Left renal cortex interstitium (tissue), 4 donors: ENCODE data around the gene POGLUT3. TPM values are rescaled to one million over a fixed set of nuclear protein-coding genes. Genes with fewer than 3 reads are reported as not detected.

Experiments used
- polyA plus RNA-seq, 4 donors: library from polyadenylated mRNA; unstranded; fragments of 120-200 nt; gene quantifications; one replicate each; pipeline ENCODE4 v1.2.1, GENCODE V29; 2013; ENCODE audit not compliant: insufficient read length in 4 of 4

POGLUT3 gene
- polyA plus RNA-seq, 4 donors, result 35.1 to 43.9 (median 39.5) TPM

Other genes with a start within 250 kb of the POGLUT3 start
- gene C11orf65, start 30.9 kb downstream of the POGLUT3 start, polyA plus RNA-seq, result 1 to 10 TPM; 1.3 to 3.1 (median 2.7) TPM
- gene EXPH5, start 95.4 kb upstream of the POGLUT3 start, polyA plus RNA-seq, result 1 to 10 TPM; 2.4 to 4.9 (median 4.1) TPM
- gene DDX10, start 166.7 kb upstream of the POGLUT3 start, polyA plus RNA-seq, result 10 to 100 TPM; 69.6 to 94.9 (median 79.2) TPM